ENCODE measurements around the gene BEGAIN.

The BEGAIN gene

DNA sequence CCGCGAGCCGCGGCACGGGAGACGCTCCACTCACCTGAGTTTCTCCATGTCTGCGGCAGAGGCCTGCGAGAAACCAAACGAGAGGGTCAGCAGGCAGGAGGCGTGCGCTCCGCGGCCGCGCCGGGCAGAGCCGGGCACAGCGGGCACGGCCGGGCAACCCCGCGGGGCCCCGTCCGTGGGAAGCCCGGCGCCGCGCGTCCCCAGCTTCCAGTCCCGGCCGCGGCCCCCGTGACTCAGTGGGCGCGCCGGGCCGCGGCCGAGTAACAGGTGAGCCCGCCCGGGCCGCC lies 19.4 kb downstream of the BEGAIN start:
- DNase-seq (ENCODE audit: low read depth) = no peak

DNA sequence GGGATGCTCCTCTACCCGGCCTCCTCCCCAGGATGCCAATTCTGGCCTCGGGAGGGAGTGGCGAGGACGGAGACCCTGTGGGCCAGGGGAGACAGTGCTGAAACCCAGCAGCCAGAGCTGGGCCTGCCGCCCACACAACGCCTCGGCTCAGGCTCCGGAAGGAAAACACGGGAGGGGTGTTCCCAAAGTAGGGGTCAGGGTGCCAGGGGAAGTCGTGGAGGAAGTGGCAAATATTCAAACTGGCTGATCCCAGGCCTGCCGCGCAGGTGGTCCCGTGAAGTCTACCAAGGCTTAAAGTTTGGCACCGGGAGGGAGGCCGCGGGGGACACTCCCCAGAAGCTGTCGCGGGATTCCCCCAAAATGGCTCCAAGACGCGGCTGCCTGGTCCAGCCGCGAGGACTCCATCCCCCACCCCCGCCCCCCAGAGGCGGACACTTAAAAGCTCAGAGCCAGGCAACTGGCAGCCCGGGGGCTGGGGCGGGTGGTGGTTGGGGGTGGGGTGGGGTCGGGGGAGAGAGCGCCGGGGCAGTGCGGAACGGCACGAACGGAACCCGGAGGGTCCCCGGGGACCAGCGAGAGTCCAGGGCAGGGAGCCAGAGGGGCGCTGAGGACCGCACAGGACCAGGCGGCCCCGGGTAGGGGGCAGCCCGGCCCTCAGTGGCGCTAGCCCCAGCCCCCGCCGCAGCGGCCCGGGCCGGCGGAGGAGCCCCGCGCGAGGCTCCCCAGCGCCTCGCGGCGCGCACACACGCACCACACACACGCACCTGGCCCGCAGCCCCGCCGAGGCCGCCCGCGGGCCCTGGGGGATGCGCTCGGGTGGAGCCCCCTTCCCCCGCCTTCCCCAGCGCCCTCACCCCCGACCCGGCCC lies 20.0 kb downstream of the BEGAIN start:
- no peak for DNase-seq (ENCODE audit: low read depth)

DNA sequence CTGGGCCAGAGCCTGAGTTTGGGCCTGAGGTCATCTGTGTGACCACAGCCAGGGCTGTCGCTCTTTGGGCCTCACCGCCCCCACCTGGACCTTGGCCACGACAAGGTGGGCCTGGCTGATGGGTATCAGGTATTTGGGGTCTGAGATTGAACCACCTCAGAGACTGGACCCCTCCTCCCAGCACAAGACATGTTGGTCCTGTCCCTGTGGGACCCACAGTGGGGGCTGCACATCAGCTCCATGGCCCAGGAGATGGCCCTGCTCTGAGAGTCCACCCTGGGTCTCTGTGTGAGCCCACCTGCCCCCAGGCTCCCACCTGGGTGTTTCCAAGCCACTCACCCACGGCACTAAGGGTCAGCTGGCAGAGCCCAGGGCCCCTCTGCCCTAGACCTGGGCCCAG lies 20.6 kb downstream of the BEGAIN start:
- DNase-seq (ENCODE audit: low read depth) = no peak

DNA sequence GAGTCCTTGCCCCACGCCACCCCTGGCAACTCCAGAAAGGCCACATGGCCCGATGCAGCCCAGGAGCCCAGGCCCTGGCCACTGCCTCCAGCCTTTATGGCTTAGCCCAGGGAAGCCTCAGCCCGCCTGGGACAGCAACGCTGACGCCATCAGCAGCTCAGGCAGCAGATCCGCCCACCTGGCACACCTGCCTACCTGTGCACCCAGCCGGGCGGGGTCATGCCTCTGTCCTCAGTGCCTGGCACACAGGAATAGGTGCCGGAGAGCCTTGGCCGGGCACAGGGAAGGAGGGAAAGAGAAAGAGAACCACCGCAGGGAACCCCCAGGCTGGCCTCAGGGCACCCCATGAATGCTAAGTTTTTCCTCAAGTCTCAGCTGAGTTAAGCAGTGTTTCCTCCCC lies 21.1 kb downstream of the BEGAIN start:
- DNase-seq (ENCODE audit: low read depth) = no peak

DNA sequence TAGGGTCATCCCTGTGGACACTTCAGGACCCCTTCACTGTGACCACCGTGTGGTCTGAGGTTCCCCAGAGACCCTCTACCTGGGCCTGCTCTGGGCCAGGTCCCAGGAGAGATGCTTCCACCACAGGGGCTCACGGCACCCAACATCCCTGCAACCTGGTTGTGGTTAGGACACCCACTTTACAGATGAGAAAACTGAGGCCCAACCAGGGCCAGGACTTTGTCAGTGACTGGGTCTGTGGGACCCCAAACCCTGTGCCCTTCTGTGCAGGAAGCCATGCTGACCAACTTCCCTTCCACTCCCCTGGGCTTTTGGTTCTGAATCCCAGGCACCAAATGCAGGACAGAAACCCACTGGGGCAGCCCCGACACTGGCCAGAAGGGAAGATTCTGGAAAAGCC lies 21.6 kb downstream of the BEGAIN start:
- DNase-seq (ENCODE audit: low read depth) = no peak

DNA sequence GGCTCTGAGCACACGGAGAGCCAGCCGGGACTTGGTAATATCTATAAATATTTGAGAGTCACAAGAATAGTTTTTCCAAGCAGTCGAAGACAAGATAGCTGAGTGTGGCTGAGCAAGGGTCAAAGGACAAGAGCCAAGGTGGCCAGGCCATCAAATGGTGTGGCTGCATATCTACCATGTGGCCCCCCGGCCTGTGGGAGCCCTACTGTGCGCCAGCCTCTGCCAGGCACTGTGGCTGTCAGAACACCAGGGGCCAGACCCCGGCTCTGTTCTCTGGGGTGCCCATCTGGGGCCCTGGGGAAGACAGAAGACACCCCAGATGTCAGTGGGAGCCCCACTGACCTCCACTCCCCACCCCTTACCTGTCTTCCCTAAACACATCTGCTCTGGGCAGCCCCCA lies 22.7 kb downstream of the BEGAIN start:
- no peak for DNase-seq (ENCODE audit: low read depth)

DNA sequence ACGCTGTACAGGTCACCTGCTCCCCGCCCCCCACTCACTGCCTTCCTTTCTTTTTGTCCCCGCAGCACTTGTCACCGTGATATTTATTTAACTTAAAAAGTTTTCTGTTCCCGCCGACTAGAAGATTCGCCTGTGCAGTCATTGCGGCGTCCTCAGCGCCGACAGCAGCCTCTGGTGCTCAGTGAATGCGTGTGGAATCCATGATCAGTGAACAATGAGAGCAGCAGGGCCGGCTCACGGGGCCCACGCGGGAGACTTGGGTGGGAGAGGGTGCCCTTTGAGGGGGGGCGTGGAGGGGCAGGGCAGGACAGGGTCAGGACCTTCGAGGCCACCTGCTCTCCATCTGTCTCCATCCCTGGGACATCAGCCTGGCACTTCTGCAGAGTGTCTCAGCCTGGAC lies 24.5 kb downstream of the BEGAIN start:
- DNase-seq (ENCODE audit: low read depth) = no peak

DNA sequence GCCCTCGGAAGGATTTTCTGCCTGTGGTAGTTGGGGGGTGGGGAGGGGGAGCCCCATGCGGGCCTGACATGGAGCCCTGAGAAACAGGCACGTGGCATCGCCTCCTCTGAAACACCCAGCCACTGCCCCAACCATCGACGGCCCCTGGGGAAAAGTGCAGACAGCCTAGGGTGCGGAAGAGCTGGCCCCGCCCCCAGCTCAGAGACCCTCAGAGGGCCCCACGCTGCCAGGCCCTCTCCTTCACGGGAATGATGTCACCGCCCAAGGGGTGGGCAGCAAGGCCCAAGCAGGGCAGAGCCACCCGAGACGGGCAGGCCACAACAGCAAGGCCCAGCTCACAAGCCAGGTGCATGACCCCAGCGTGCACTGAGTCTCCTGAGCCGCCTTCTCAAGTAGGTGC lies 26.2 kb downstream of the BEGAIN start:
- no peak for DNase-seq (ENCODE audit: low read depth)

DNA sequence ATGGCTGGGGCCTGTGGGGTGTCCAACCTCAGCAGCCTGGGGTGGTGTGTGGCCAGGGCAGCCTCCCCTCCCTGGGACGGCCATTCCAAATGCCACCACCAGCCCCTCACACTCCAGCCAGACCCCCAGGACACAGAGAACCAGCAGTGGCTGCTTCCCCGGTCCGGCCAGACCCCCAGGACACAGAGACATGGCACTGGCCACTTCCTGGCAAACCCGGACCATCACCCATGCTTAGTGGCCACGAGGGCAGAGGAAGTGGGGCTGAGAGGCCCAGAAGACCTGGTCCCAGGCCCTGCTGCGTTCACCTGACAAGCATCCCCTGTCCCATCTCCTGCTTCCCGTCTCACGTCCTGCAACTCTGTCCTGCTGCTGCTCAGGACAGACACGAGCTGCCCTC lies 26.7 kb downstream of the BEGAIN start:
- DNase-seq (ENCODE audit: low read depth) = no peak

DNA sequence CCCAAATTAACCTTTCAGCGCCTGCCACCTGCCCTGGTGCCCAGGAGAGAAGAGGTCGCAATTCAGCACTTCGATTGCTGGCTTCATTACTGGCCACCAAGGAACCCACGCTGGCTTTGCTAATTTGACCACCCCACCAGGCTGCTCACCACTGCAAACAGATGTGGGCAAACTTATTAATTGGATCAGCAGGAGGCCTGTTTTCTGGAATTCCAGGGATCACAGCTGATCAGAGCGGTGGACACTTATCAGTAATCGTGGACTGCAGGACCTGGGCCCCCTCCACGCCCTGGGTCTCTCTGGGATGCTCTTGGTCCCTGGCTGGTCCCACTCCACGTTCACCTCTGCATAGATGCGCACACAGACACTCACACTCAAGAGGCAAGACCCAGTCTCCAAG lies 27.8 kb downstream of the BEGAIN start:
- no peak for DNase-seq (ENCODE audit: low read depth)

DNA sequence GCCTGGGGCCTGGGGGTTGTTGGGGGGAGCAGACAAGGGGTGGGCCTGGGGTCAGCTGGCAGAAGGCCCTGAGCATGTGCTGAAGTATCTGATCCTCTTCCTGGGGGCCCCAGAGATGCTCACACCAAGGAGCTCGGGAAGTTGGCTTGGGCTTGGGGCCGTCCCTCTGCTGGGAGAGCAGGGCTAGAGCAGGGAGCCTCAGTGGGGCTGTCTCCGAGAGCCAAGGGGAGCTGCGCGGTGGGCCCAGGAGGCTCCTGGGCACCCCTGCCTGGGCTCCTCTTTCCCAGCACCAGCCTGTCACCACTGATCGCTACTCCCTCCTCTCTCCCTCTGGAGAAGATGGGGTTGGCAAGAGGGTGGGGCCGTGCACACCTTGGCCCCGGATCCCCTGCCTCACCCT lies 28.3 kb downstream of the BEGAIN start:
- DNase-seq (ENCODE audit: low read depth) = no peak

DNA sequence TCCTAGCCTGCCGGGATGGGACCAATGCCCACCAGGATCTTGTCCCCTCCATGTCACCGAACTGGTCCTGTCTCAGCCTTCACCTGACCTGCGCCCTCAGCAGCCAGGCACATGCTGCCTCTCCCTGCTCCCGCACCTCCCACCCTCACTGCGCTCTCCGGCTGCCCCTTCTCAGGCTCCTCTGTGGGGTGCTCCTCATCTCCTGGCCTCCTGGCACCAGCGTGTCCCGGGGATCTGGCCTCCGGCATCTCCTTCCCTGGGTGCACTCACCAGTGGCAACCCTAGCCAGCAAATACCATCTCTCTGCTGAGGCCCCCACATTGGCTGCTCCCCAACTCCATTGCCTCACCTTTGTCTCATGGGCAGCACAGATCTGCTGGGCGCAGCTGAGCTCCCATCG lies 29.0 kb downstream of the BEGAIN start:
- no peak for DNase-seq (ENCODE audit: low read depth)

DNA sequence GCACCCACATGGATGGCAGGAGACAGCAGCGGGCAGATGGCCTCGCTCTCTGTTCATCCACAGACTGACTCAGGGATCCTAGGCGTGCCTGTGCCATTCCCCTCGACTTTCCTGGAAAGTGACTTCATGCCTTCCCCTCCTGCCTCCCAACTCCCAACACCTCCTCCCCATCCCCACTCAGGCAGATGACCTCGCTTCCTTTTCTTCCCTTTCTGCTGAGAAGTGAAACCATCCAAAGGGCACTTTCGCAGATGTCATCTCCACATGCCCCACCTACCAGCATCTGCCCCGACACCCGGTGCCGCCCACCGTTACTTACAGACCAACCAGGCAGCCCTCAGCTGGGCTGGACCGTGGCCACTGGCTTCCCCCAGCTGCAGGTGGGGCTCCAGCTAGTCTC lies 29.6 kb downstream of the BEGAIN start:
- DNase-seq (ENCODE audit: low read depth) = no peak

DNA sequence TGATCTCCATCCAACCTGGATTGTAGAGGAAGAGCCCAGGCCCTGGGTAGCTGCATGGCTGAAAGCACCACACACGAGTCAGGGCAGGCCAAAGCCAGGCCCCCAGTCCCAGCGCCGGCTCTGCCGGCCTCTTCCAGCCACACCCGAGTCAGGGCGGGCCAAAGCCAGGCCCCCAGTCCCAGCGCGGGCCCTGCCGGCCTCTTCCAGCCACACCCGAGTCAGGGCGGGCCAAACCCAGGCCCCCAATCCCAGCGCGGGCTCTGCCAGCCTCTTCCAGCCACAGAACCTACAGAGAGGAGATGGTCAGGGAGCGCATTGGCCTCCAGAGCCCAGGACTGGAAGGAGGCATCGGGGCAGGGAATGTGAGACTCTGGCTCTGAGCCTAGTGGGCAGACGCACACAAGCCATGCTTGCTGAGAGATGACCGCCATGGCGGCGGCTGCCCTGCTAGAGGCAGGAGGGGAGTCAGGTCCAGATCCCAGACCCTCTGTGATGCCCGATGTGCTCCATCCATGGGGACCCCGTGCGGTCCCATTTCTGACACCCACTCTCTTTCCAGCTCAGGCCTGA lies 30.2 kb downstream of the BEGAIN start:
- DNase-seq (ENCODE audit: low read depth) = no peak

DNA sequence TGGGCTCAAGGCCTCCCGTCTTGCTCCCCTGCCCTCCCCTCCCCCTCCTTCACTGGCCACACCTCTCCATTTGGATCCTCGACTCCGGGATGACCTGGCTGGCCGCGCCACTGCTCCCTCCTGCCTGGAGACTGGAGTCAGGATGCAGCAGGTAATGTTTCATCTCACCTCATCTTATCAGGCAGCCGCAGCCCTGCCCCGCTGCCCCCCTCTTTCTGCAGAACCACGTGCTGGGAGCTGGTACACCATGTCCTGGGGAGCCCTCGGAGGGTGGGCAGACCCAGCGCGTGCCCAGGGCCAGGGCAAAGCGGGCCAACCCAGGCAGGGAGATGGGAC lies 31.1 kb downstream of the BEGAIN start:
- DNase-seq (ENCODE audit: low read depth) = no peak

DNA sequence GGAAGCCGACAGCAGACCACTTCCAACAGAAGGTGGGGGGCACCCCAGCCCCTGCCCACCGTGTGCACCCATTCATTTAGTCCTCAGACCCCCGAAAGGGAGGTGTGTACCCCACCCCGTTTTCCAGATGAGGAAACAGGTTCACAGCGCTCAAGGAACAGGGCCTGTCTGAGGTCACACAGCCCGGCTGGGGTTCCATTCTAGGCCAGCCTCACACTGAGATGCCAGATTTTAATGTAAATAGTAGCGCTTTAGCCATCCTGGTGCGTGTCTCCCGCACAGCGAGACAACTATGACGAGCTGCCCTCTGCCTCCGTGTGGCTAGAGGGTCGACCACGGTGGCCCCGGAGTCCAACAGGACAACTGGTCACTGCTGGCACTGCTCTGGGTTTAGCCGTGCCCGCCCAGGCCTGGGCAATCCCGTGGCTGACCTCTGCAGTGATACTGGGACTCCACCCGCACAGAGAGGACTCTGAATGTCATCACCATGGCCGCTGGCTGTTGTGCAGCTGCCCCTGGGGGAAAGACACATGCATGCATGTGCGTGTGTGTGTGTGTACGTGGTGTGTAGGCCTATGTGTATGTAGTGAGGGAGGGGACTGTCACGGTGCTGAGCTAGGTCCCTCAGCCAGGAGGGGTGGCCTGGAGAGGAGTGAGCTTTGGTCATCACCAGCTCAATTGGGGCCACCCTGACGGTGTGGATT lies 31.6 kb downstream of the BEGAIN start:
- no peak for DNase-seq (ENCODE audit: low read depth)

DNA sequence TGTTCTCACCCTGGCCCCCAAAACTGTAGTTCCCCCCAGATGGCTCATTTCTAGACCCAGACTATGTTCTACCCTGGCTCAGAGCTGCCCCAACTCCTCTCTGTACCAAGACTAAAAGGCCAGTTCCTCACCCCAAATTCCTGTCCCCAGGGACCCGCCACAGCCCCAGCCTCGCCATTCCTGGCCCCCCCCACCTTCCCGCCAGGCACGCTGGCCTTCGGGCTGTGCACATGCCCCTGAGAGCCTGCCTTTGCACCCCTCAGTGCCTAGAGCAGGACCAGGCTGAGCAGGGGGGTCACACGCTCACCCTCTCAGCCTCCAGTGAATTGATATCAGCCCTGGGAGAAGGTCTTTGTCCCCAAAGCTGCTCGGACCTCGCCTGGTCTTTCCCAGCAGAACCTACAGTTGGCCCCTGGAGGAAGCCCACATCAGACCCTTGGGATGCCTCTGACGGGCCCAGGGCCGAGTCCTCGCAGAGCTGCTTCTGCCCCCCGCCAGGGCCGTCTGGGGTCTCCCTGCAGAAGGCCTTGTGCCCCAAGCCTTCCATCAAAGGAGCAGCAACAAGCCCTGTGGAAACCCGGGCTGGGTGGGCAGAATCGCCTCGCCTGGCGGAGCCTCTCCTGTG lies 32.4 kb downstream of the BEGAIN start:
- DNase-seq (ENCODE audit: low read depth) = no peak

DNA sequence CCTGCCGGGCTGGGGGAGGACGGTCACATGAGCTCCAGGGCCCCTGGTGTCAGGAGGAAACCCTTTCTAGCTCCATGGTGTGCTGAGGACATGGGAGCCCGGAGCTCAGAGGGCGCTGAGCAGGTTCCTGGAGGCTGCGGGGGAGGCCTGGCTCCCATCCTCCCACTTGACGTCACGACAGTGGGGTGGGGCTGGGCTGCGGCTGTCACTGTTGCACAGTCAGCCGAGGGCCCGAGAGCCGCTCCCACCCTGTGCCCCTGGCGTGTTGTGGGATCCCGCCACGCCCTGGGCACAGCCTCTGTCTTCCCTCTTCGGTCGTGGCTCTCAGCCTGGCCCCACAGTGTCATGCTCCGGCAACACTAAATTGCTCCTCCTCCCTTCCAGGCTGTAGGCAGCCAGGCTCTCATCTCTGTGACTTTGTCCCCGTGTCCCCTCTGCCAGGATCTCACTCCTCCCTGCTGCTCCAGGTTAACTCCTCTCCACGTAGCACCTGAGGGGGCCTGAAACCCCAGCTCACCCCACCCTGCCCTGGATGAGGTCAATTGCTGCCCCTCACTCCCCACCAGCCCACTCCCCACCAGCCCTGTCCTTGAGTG lies 33.0 kb downstream of the BEGAIN start:
- DNase-seq (ENCODE audit: low read depth) = no peak

DNA sequence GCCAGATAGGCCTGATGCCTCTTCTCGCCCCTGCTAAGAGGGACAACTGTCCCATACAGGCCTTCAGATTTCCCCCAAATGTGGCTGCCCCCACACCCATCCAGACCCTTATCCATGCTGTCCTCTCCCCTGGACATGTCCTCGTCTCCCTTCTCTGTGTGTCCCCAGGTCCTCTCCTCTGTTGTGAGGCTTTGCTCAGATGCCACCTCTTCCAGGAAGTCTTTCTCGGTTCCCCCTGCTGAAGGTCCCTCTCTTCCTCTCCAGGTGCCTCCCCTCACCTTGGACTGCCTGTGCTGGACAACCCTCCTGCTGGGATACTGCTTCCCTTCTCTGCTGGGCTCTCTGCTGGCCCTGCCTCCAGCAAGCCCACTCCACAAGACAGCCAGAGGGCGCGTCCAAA lies 33.7 kb downstream of the BEGAIN start:
- no peak for DNase-seq (ENCODE audit: low read depth)

DNA sequence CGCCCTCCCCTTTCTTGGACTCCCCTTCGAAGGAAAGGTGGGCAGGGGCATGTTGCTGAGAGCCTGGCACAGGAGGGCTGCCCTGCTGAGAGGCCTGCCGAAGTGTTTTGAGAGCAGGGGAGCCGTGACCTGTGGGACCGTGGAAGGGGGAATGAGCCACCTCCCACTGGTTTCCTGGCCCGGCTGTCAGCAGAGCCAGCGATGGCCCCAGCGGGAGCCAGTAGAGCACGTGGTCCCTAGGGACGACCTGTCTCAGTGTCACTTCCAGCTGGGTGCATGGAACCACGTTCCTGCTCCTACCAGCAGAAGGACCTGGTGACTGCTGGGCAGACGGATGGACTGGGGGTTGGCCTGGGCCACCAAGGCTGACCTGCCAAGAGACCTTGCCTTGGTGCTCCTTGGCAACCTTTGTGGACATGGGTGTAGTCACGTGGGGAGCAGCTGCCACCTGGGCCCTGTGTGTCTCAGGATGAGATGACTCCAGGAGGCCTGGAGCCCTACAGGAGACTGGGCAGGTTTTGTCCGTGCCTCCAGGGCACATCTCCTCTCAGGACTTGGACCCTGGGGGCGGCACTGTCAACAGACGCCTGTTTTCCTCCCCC lies 34.6 kb downstream of the BEGAIN start:
- DNase-seq (ENCODE audit: low read depth) = no peak

DNA sequence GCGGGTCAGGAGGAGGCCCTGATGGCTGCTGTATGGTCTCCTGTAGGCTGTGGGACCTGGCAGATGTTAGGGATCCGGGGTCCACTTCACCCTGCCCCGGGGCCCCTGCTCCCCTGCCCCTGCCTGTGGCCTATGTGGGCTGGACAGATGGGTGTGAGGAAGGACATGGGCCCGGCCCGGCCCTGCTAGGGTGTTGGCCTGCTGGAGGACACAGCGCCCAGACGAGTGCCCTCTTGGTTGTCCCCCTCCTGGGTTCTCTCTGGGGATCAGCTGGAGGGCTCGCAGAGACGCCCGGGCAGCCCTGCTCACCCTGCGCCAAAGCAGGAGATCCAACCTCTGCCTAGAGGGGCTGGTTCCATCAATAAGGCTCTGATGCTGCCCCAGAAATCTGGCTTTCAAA lies 36.2 kb downstream of the BEGAIN start:
- no peak for DNase-seq (ENCODE audit: low read depth)

DNA sequence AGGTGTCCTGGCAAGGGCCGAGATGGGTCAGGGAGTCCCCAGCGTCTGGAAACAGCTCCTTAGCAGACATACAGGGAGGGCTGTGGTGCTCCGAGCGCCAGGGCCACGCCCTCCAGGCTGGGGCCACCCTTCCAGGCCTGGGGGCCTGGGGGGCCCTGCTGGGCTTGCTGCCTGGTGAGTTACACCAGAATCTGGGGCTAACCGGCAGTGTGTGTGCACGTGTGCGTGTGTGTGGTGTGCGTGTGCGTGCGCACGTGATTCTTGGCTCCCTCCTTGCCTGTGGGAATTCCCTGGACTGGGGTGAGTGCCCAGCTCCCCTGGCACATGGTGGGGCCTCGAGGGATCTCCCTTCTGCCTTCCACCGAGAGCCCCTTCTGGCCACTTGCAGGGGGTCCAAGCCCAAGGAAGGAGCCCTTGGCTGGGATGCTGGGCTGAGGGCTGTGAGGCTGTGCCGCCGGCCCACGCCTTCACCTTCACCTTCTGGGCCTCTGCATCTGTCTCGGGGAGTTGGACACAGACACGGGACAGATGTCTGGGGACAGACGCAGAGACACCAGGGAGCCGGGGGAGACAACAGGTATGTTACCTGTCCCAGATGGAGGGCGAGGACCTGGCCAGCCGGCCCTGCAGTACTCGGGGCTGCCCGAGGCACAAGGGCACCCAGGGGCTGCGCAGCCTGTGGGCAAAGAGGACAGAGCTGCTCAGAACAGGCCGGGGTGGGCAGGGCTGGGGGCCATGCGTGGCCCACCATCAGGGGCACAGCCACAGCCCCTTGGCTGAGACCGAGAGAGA lies 37.2 kb downstream of the BEGAIN start:
- no peak for DNase-seq (ENCODE audit: low read depth)
